Natural killer cell (primary cell): ENCODE measurements around the gene MAGEB2. TPM values are rescaled to one million over a fixed set of nuclear protein-coding genes. Genes with fewer than 3 reads are reported as not detected.

Experiments used
- ATAC-seq, 3 donors: fragments of 150-1000 bp in 2 of 3; fragments of 200-7000 bp in 1 of 3; cut with Tn5 transposase; 1 replicate in 1 of 3; 2 replicates in 2 of 3; pipeline ENCODE4 v1.10.0; 2021; ENCODE audit warnings: mild to moderate bottlenecking in 2 of 3, moderate library complexity in 2 of 3
- DNase-seq, 2 donors: peaks; one replicate each; pipeline versions ENCODE4 v3.0.0 to v3.0.0-alpha.2; 2013 to 2021; ENCODE audit warnings: mixed read lengths in 1 of 2
- H3K27ac ChIP-seq: one replicate; pipeline ENCODE4 v1.5.1; 2013; ENCODE audit warnings: mild to moderate bottlenecking, low read length
- H3K27me3 ChIP-seq: one replicate; pipeline ENCODE4 v1.6.1; 2013; ENCODE audit warnings: low read length; ENCODE audit not compliant: control insufficient read depth, insufficient read depth
- H3K36me3 ChIP-seq: one replicate; pipeline ENCODE4 v1.6.1; 2013; ENCODE audit warnings: low read length; ENCODE audit not compliant: control insufficient read depth, insufficient read depth
- H3K4me1 ChIP-seq: one replicate; pipeline ENCODE4 v1.6.1; 2013; ENCODE audit warnings: low read length; ENCODE audit not compliant: control insufficient read depth, insufficient read depth
- H3K4me3 ChIP-seq: one replicate; pipeline ENCODE4 v1.5.1; 2013; ENCODE audit warnings: low read length
- H3K9me3 ChIP-seq: one replicate; pipeline ENCODE4 v1.6.1; 2013; ENCODE audit warnings: low read length; ENCODE audit not compliant: control insufficient read depth, insufficient read depth
- H3K27ac Mint-ChIP-seq, 2 donors: one replicate each; pipeline ENCODE4 v1.8.0; 2022; ENCODE audit warnings: mild to moderate bottlenecking in 2 of 2, mixed read lengths in 2 of 2, moderate library complexity in 1 of 2
- H3K27me3 Mint-ChIP-seq, 2 donors: one replicate each; pipeline ENCODE4 v1.8.0; 2022; ENCODE audit warnings: low read depth in 2 of 2, mixed read lengths in 2 of 2
- H3K36me3 Mint-ChIP-seq: one replicate; pipeline ENCODE4 v1.8.0; 2022; ENCODE audit warnings: mixed read lengths
- H3K4me1 Mint-ChIP-seq, 2 donors: one replicate each; pipeline ENCODE4 v1.8.0; 2022; ENCODE audit warnings: mixed read lengths in 2 of 2
- H3K4me3 Mint-ChIP-seq: one replicate; pipeline ENCODE4 v1.8.0; 2022; ENCODE audit warnings: mild to moderate bottlenecking, moderate library complexity, mixed read lengths
- H3K9me3 Mint-ChIP-seq, 2 donors: one replicate each; pipeline ENCODE4 v1.8.0; 2022; ENCODE audit warnings: mixed read lengths in 2 of 2
- WGBS: methylation state at CpG from one replicate; pipeline ENCODE4 v1.1.7; 2013; ENCODE audit warnings: missing lambda C conversion rate; ENCODE audit not compliant: insufficient coverage; 5-methylcytosine and 5-hydroxymethylcytosine counted together
- intact Hi-C: fragments of 100-400 bp; cut with micrococcal nuclease; formaldehyde crosslinking; loops from one replicate; pipeline ENCODE4 v1.14.2; 2022
- total RNA-seq, 4 donors: library from RNA; stranded (reverse); fragments of 120-200 nt in 1 of 4; gene quantifications; one replicate each; pipeline versions ENCODE4 v1.2.3 to v1.2.4, GENCODE V29; 2013 to 2022
- TF ChIP-seq, protein P1 (sequence below): fragments of 200-600 bp; IDR thresholded peaks from one replicate; pipeline ENCODE4 v1.8.0; 2022; ENCODE audit warnings: antibody characterized with exemption

Gene MAGEB2
- total RNA-seq, 3 donors from 2014 or later (not counting 1 experiment from before 2014, with no cell fraction given) = not detected

DNA sequence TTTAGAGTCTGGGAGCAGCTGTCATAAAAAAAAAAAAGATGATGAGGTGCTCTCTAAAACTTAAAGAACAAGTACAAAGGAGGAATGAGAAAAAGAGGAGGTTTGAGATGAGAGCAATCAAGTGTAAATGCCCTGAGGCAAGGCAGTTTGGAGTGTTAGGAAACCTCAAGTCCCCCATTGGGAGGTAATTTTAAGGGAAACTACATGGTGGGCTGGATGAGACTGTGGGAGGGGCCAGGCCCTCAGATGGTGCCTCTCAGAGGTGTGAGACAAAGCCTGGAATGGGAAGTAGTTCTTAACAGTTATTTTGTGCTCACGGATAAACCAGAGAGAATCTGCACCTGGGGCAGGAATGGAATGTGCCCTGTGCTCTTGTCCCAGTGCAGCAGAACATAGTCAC is 13.2 kb downstream of the MAGEB2 start:
- no peaks in the 10 kb centered on the region for H3K36me3 ChIP-seq
- Mint-ChIP-seq H3K27me3 (no peaks in the 10 kb centered on the region), H3K27ac (no peak overlapping the region), H3K4me3 (no peak overlapping the region), H3K9me3 (peaks cover 0 to 2% of the 10 kb centered on the region in 2 donors), H3K36me3 (no peaks in the 10 kb centered on the region), H3K4me1 (no peaks in the 10 kb centered on the region)
- no peaks in the 10 kb centered on the region for H3K4me1 ChIP-seq
- H3K27me3 ChIP-seq = no peaks in the 10 kb centered on the region
- TF ChIP-seq, protein P1, sequence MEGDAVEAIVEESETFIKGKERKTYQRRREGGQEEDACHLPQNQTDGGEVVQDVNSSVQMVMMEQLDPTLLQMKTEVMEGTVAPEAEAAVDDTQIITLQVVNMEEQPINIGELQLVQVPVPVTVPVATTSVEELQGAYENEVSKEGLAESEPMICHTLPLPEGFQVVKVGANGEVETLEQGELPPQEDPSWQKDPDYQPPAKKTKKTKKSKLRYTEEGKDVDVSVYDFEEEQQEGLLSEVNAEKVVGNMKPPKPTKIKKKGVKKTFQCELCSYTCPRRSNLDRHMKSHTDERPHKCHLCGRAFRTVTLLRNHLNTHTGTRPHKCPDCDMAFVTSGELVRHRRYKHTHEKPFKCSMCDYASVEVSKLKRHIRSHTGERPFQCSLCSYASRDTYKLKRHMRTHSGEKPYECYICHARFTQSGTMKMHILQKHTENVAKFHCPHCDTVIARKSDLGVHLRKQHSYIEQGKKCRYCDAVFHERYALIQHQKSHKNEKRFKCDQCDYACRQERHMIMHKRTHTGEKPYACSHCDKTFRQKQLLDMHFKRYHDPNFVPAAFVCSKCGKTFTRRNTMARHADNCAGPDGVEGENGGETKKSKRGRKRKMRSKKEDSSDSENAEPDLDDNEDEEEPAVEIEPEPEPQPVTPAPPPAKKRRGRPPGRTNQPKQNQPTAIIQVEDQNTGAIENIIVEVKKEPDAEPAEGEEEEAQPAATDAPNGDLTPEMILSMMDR = no peak
- H3K4me3 ChIP-seq = no peak overlapping the region
- intact Hi-C loops = no loop called here
- ATAC-seq (no peak), DNase-seq (no peak)
- 70% methylated on average over 1 of the region's 1 CpG for WGBS
- H3K9me3 ChIP-seq = no peaks in the 10 kb centered on the region
- H3K27ac ChIP-seq = no peak overlapping the region

DNA sequence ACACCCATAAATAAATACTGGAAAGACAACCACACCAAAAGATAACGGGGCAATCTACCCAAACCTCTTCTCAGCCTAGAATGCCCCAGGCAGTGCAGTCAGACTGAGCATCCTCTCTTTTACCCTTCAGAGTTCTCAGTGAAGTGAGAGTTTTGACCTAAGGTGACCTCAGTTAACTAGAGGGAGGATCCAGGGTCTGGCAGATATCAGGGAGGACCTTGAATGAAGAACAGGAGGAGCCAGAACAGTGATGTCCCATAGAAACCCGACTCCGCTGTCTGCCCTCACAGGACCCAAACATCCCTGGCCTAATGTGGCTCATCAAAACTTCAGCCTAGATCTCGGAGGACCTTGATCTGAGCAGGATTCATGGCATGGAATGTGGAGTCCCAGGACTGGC is 15.0 kb downstream of the MAGEB2 start, which contains the start of gene MAGEB3:
Gene MAGEB3, plus strand, starts transcription at position 263 of the 400 bp plus-strand sequence. CDS start 5,268 bp downstream, outside the sequence.
- H3K27me3 ChIP-seq = no peaks in the 10 kb centered on the region
- no peaks in the 10 kb centered on the region for H3K9me3 ChIP-seq
- no peaks in the 10 kb centered on the region for H3K36me3 Mint-ChIP-seq
- H3K4me1 ChIP-seq = no peaks in the 10 kb centered on the region
- TF ChIP-seq, protein P1 = no peak
- no peaks in the 10 kb centered on the region for H3K27me3 Mint-ChIP-seq
- no peaks in the 10 kb centered on the region for H3K4me1 Mint-ChIP-seq
- intact Hi-C loops = no loop called here
- peaks cover 0 to 2% of the 10 kb centered on the region in 2 donors for H3K9me3 Mint-ChIP-seq
- no peak within 1 kb of the TSS for H3K4me3 ChIP-seq
- H3K27ac Mint-ChIP-seq = no peak within 1 kb of the TSS
- H3K36me3 ChIP-seq = no peaks in the 10 kb centered on the region
- 78% methylated on average over 3 of the region's 4 CpGs for WGBS
- H3K4me3 Mint-ChIP-seq = no peak within 1 kb of the TSS
- no peak within 1 kb of the TSS for H3K27ac ChIP-seq
- no peak for ATAC-seq
- no peak for DNase-seq

DNA sequence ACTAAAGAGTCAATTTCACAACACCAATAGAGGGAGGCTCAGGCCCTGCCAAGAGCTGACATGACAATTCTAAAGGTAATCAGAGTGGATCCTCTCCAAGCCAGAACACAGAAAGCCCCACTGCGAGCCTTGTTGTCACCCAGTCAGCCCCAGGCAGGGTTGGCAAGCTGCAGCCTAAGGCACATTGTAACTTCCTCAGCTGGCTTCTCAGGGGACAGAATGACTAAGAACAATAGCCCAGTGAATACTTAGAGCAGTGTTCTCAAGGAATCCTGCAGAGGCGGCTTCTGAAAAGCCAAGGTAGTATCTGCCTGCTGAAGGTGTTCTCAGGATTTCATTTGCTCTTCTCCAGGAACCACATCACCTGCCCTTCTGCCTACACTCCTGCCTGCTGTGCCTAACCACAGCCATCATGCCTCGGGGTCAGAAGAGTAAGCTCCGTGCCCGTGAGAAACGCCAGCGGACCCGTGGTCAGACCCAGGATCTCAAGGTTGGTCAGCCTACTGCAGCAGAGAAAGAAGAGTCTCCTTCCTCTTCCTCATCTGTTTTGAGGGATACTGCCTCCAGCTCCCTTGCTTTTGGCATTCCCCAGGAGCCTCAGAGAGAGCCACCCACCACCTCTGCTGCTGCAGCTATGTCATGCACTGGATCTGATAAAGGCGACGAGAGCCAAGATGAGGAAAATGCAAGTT is 26.5 kb downstream of the MAGEB2 start, which contains the start of gene MAGEB4:
Gene MAGEB4, plus strand, starts transcription at position 277 of the 692 bp plus-strand sequence. Its CDS starts 136 bp downstream, at position 413.
- no peaks in the 10 kb centered on the region for H3K4me1 Mint-ChIP-seq
- no peak within 1 kb of the TSS for H3K27ac Mint-ChIP-seq
- Histone ChIP-seq H3K9me3 (no peaks in the 10 kb centered on the region), H3K36me3 (no peaks in the 10 kb centered on the region), H3K4me3 (no peak within 1 kb of the TSS), H3K27ac (no peak within 1 kb of the TSS), H3K27me3 (no peaks in the 10 kb centered on the region), H3K4me1 (no peaks in the 10 kb centered on the region)
- intact Hi-C loops = no loop called here
- H3K27me3 Mint-ChIP-seq = peaks cover 0 to 8% of the 10 kb centered on the region in 2 donors
- ATAC-seq (no peak), DNase-seq (no peak)
- H3K4me3 Mint-ChIP-seq = no peak within 1 kb of the TSS
- TF ChIP-seq, protein P1 = no peak
- WGBS = 88% methylated on average over 10 of the region's 10 CpGs
- no peaks in the 10 kb centered on the region for H3K9me3 Mint-ChIP-seq
- no peaks in the 10 kb centered on the region for H3K36me3 Mint-ChIP-seq
